ENCODE results near the gene MORF4L1.
"Not testable (repeated sequence)": the region's sequence is repeated elsewhere in the genome, so short reads cannot be mapped to it uniquely, and the experiment has no call there.

MORF4L1 gene, protein sequence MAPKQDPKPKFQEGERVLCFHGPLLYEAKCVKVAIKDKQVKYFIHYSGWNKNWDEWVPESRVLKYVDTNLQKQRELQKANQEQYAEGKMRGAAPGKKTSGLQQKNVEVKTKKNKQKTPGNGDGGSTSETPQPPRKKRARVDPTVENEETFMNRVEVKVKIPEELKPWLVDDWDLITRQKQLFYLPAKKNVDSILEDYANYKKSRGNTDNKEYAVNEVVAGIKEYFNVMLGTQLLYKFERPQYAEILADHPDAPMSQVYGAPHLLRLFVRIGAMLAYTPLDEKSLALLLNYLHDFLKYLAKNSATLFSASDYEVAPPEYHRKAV

DNA sequence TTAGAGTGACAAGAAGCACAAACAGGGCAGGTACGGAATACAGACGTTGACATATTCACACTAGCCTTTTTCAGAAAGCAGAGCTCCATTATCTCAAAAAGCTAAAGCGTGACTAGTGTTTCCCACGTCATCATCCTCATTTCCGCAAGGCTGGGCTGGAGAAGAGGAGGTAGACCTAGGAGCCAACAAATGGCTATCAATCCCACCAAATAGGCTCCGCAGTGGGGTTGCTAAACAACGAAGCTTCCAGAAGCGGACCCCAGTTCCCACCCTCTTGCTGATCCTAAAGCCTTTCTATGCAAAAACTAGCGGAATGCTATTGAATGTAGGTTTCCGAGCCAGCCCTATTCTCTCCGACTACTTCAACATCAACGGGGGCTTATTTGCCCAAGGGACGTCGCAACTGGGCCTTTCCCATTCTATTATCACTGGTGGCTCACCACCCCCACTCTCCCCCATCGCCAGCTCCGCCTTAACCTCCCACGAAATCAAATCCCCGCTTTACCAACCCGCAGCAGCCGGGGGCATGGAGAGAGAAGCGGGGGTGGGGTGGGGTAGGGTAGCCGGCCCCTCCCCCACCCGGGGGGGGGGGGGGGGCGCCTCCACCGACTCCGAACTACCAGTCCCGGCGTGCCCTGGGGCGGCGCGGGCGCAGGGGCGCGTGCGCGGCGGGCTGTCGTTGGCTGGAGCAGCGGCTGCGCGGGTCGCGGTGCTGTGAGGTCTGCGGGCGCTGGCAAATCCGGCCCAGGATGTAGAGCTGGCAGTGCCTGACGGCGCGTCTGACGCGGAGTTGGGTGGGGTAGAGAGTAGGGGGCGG lies at the start of gene MORF4L1:
Gene MORF4L1 (plus strand): TSS at position 736 of the 817 bp plus-strand sequence. CDS start 128 bp downstream, outside the sequence.
- peak; percentile 85 to 92 for DNase-seq (ENCODE audit: low read depth in 2 of 2, low spot score in 1 of 2)

DNA sequence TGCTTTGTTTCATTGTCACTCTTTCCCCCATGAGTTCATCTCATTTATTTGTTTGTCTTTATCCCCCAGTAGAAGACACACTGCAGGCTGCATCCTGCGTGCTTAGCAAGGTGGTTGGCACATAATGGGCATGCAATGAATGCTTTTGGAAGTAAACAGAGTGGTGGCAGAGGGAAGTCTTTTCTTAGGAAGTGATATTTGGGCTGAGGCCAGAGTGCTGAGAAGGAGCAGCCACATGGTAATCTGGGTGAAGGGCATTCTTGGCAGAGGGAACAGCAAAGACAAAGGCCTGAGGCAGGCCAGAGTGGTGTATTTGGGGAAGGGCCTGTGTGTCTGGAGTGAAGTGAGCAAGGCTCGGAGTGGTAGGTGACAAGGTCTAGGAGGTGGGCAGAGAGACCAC lies 43.8 kb upstream of the MORF4L1 start:
- DNase-seq (ENCODE audit: low read depth in 2 of 2, low spot score in 1 of 2): no peak

DNA sequence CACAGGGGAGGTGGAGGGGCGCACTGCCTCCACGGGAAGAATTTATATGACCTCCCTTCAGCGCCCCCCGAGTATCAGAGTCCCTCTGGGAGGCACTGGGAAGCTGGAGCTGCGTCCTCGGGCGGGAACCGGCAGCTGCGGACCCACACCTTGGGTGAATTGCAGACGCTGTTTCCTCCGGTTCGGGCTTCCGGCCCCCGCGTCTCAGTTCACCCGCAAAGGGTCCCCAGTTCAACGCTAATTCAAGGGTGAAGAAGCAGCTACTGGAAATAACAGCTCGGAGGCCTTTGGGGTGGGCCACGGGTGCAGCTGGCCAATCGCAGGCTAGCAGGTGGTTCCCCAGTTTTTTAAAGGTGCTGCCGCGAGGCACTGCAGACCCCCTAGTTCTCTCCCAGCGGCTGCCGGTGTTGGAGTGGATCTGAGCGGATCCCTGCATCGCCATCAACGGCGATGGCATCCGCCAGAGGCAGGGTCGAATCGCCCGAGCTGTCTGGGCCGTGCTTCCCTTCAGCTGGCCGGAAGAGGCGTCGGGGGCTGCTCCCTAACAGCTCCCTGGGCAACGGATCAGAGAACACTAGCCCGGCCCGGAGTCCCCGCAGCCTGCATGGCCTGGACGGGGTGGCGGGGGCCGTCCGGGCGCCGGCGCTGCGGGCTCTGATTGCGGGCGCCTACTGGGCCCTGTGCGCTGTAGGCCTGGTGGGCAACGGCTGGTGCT lies 42.0 kb upstream of the MORF4L1 start:
- DNase-seq (ENCODE audit: low read depth in 2 of 2, low spot score in 1 of 2): no peak

DNA sequence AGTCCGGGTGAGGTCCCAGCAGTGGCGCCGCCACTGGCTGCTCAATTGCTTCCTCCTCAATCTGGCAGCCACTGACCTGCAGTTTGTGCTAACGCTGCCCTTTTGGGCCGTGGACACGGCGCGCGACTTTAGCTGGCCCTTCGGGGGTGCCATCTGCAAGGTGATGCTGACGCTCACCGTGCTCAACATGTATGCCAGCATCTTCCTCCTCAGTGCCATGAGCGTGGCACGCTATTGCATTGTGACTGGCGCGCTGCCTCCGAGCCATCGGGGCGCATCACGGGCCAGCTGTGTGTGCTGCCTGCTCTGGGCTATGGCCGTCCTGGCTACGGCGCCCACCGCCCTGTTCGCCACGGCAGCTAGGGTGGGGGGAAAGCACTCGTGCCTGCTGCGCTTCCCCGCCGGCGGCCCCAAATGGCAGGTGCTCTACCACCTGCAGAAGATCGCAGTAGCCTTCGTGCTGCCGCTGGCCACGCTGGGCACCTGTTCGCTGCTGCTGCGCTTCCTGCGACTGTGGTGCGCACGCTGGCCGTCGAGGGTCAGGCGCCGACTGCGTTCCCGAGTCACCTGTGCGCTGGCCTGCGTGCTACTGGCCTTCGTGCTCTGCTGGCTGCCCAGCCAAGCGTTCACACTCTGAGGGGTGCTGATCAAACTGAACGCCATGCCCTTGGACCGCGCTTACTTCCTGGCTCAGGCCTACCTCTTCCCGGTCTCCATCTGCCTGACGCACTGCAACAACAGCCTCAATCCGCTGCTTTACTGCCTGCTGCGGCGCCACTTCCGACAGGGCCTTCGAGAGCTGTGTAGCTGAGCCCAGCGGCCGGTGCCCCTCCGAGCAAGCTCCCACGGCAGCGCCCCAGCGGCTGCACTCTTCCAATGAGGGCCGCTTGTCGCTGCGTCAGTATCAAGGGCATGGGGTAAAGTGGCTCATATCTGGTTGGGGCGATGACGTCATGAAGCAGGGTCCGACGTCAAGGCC lies 41.2 kb upstream of the MORF4L1 start:
- DNase-seq (ENCODE audit: low read depth in 2 of 2, low spot score in 1 of 2): no peak

DNA sequence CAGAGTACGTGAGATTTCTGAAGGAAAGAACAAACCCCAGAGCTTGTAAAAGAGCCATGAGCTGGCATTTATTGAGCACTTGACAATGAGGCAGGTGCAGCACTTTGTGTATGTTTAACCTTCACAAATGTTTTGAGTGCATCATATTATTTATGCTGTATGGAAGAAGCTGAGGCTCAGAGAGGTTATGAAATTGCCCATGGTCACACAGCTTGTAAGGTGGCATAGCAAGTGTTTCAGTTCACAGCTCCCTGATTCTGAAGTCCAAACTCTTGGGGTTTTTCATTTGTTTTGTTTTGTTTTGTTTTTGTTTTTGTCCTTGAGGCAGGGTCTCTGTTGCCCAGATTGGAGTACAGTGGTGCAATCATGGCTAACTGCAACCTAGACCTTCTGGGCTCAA lies 36.4 kb upstream of the MORF4L1 start:
- DNase-seq (ENCODE audit: low read depth in 2 of 2, low spot score in 1 of 2): no peak

DNA sequence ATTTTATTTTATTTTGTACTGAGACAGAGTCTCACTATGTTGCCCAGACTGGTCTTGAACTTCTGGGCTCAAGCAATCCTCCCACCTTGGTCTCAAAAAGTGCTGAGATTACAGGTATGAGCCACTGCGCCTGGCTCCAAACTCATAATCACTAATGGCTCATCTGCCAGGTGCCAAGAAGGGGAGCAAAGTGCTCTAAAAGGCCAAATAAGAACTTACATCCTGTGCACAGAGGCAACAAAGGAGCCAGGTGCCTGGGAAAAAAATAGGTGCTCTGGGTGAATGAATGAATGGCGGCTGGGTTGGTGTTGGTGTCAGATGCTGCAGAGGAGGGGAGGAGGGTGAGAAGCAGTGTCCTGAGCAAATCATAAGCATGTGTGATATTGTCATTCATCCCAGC lies 35.6 kb upstream of the MORF4L1 start:
- DNase-seq (ENCODE audit: low read depth in 2 of 2, low spot score in 1 of 2): no peak

DNA sequence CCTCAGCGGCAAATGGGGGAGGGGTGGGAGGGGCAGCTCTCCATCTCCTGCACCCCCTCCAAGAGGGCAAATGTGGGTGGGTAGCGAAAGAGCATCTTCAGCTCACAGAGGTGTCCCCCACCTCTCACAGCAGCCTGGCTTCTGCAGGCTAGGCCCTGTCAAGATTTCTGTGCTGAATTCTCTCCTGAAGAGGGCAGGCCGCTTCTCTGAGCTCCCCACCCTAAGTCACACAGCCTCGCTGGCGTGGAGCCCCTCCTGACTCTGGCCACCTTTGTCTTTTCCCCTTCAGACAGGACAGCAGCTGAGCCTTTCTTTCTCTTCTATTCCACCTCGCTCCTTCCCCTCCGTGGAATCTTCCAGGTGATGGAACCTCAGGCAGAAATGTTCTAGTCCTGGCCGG lies 35.1 kb upstream of the MORF4L1 start:
- no peak for DNase-seq (ENCODE audit: low read depth in 2 of 2, low spot score in 1 of 2)

DNA sequence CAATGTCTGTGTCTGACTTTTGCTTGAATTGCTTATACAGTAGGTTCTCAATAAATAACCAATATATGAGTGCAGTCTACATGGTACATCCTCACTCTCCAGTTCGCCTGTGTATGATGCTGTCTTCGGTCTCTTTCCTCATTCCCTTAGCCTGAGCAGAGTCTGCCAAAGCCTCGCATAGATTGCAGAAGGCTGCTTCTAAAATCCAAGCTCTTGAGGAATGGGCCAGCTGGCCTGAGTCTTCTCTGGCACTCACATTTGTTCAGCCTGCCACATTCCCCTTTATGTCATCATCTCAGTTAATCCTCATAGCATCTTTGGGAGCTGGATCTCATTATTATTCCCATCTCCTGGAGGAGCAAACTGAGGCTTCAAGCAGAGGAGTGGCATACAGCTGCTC lies 34.2 kb upstream of the MORF4L1 start:
- DNase-seq (ENCODE audit: low read depth in 2 of 2, low spot score in 1 of 2): no peak

DNA sequence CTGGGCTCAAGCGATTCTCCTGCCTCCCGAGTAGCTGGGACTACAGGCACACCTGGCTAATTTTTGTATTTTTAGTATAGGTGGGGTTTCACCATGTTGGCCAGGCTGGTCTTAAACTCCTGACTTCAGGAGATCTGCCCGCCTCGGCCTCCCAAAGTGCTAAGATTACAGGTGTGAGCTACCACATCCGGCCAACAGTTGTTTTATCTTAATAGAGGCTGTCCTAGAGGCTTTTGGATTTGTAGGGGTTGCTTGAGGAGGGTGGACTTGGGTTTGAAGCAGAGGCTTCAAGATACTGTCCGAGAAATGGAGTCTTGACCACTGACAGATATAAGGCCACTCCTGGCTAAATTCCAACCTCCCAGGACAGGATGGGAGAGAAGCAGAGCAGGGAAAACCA lies 33.5 kb upstream of the MORF4L1 start:
- DNase-seq (ENCODE audit: low read depth in 2 of 2, low spot score in 1 of 2): not testable (repeated sequence)

DNA sequence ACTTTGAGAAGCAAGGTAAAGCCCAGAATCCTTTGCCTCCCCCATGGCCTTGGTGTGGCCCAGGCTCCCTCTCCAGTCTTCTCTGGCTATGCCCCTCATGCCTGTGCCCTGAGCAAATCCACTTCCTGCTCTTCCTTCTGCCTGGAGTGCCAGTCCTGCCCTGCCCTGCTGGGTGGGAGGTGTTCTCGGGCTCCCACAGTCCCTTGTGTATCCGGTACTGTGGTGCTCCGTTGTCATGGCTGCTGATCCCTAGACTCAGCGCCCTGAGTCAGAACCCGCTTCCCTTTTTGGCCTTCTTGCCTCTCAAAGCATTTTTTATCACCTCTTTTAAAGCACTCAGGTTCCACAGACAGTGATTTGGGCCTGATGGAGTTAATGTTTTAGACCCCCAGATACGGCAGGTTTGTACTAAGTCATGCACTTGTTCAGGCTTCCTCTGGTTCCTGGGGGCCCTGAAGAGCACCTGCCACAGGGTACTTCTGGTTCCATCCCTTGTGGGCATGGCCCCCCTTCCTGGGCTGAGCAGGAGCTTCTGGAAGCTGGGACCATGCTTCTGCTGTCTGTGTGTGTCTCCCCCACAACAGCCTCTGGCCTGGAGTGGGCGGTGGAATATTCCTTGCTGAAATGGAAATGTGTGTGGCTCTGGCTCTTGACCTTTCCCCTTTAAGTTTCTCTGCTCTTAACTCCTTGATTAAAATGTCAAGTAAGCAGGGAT lies 31.9 kb upstream of the MORF4L1 start:
- DNase-seq (ENCODE audit: low read depth in 2 of 2, low spot score in 1 of 2): no peak

DNA sequence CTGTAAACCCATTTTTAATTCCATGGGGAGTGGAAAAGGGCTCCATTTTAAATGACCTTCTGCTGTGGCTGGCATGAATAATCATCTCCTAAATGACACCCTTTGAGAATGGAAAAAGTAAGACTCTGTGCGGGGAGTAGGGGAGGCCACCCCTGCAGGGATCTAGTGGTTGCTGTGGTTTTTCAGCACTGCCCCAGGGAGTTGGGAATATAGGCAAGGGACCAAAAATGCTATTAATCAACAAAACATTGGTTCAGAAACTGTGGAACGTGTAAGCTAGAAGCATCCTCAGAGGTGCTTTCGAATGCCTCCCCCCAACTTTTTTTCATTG lies 31.3 kb upstream of the MORF4L1 start:
- DNase-seq (ENCODE audit: low read depth in 2 of 2, low spot score in 1 of 2): no peak

DNA sequence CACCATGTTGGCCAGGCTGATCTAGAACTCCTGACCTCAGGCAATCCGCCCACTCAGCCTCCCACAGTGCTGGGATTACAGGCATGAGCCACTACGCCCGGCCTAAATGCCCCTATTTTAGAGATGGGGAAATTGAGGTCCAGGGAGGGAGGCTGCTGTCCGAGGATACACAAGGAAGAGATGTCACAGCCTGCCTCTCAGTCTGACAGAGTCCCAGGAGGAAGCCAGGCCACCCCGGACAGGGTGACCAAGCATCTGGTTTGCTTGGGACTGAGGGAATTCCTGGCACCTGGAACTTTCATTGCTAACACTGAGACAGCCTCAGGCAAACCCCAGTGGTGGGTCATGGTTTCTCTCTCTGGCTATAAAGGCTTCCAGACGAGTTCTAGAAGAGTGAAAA lies 30.8 kb upstream of the MORF4L1 start:
- DNase-seq (ENCODE audit: low read depth in 2 of 2, low spot score in 1 of 2): no peak

DNA sequence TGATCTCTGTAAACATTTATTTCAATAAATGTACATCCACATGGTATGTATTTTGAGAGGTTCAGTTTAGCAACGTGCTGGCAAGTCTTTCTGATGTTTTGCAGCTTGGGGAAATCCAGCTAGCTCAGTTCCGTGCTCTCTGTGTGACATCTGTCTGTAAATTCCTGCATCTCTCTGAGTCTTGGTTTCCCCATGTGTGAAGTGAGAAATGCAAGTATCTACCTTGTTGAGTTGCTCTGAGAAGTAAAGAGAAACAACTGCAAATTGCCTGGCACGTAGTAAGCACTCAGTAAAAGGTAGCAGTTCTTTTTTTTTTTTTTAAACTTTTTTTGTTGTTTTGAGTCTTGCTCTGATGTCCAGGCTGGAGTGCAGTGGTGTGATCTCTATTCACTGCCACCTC lies 30.2 kb upstream of the MORF4L1 start:
- no peak for DNase-seq (ENCODE audit: low read depth in 2 of 2, low spot score in 1 of 2)

DNA sequence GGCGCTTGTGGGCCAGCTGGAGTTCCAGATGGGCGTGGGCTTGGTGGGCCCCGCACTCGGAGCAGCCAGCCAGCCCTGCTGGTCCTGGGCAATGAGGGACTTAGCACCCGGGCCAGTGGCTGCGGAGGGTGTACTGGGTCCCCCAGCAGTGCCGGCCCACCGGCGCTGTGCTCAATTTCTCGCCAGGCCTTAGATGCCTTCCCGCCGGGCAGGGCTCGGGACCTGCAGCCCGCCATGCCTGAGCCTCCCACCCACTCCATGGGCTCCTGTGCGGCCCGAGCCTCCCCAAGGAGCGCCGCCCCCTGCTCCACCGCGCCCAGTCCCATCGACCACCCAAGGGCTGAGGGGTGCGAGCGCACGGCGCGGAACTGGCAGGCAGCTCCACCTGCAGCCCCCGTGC lies 25.8 kb upstream of the MORF4L1 start:
- not testable (repeated sequence) for DNase-seq (ENCODE audit: low read depth in 2 of 2, low spot score in 1 of 2)

DNA sequence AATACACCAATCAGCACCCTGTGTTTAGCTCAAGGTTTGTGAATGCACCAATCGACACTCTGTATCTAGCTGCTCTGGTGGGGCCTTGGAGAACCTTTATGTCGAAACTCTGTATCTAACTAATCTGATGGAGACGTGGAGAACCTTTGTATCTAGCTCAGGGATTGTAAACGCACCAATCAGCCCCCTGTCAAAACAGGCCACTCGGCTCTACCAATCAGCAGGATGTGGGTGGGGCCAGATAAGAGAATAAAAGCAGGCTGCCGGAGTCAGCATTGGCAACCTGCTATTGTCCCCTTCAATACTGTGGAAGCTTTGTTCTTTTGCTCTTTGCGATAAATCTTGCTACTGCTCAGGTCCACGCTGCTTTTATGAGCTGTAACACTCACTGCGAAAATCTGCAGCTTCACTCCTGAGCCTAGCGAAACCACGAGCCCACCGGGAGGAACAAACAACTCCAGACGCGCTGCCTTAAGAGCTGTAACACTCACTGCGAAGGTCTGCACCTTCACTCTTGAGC lies 25.2 kb upstream of the MORF4L1 start:
- not testable (repeated sequence) for DNase-seq (ENCODE audit: low read depth in 2 of 2, low spot score in 1 of 2)

DNA sequence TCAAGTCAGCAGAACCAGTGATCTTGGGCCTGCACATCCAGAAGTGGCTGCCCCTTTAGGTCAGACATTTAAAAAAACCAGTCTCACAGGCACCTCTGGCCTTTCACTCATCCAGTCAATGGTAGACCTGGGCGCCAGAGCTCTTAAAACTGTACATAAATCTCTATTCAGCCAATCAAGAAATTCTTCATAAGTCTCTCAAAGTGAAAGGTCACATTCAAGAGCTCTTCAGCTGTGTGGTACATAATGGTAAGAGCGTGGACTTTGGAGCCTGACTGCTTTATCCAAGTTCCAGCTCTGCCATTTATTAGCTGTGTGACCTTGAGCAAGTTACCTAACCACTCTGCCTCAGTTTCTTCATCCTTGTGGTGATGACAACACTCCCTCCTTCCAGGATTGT lies 22.3 kb upstream of the MORF4L1 start:
- DNase-seq (ENCODE audit: low read depth in 2 of 2, low spot score in 1 of 2): no peak

DNA sequence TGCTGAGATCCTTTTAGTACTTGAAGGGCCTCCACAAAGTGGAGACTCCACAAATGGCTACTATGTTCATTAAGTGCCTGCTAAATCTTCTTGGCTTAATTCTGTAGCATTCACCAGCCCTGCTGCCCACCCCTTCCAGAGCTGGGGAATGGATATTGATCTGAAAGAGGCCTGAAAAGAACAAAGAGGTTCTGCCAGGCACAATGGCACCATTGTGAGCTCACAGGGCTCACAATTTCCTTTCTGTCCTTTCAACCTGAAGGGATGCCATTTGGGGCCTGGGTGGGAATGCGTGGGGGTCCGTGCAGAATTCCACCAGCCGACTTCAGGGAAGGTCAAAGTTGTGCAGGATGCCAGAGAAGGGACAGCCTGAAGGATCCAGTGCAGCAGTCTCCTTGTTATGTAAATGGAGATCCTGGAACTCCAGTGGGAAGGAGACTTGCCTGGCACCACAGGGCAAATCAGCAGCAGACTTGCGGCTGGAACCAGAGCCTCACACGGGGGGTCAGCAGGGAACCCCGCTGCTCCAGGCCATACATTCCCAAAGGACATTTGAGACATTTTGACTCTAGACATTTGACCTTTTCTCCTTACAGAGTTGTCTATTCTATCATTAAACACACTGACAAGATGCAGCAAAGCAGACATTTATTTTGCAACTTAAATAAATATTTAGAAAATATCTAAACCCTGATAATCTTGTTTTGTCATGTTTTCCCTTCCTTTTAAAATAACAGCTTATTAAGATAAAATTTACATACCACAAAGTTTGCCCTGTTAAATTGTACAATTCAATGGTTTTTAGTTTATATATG lies 21.5 kb upstream of the MORF4L1 start:
- no peak for DNase-seq (ENCODE audit: low read depth in 2 of 2, low spot score in 1 of 2)

DNA sequence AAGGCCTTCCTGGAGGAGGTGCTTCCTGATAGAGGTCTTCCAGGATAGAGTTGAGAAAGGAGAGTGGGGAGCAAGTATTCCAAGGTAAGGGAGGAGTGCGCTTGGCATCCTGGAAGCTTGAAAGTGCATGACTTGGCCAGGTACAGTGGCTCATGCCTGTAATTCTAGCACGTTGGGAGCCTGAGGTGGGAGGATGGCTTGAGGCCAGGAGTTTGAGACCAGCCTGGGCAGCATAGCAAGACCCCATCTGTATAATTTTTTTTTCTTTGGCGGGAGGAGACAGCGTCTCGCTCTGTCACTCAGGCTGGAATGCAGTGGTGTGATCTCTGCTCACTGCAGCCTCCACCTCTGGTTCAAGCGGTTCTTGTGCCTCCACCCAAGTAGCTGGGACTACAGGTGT lies 19.2 kb upstream of the MORF4L1 start:
- DNase-seq (ENCODE audit: low read depth in 2 of 2, low spot score in 1 of 2): no peak

DNA sequence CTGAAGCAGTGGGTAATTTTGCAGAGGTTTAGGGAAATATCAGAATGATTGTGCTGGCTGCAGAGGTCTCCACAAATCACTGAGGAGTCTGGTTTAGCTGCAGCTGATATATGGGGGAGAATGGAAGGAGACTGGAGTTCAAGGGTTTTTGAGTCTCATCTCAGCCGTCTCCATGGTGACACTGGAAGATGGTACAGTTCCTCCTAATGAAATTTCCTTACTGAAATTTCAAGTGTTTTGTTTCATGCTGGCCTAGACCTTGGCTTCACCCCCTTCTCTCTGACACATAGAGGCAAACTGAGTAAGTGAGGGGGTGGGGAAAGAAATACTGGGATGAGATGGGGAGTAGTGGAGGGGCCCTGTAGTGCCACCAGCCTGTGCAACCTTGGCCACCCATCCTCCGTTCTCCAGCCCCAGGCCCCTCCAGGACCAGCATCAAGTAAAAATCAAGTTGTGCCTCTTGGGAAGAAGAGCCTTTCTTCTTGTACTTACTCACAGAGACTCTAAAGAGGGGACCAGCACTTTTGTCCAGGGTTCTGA lies 17.8 kb upstream of the MORF4L1 start:
- DNase-seq (ENCODE audit: low read depth in 2 of 2, low spot score in 1 of 2): no peak
